Prostate gland (tissue), 2 donors: Measurements from ENCODE around the gene PSD2.

Source experiments
- CTCF ChIP-seq, 4 experiments: fragments of 200-600 bp in 2 of 4; fragments of 450-650 bp in 2 of 4; sonication (generic) in 2 of 4; IDR thresholded peaks; 1 replicate in 3 of 4; 2 replicates in 1 of 4; pipeline ENCODE4 v1.5.1; 2016 to 2019; ENCODE audit warnings: antibody characterized with exemption in 4 of 4, mild to moderate bottlenecking in 2 of 4, moderate library complexity in 2 of 4
- POLR2A ChIP-seq: fragments of 450-650 bp; IDR thresholded peaks from one replicate; pipeline ENCODE4 v1.6.1; 2016; ENCODE audit warnings: antibody characterized with exemption, mild to moderate bottlenecking

GRCh38 chr5:139763280-139763929 lies 32.2 kb upstream of the PSD2 start:
- TF ChIP-seq CTCF (IDR thresholded peaks at IDR 0.05) (no peak), POLR2A (no peak)
